Type B pancreatic cell (in vitro differentiated cells): ENCODE measurements around the gene E2F8. TPM values are rescaled to one million over a fixed set of nuclear protein-coding genes. Genes with fewer than 3 reads are reported as not detected.

Experiments
- DNase-seq: peaks from one replicate; pipeline ENCODE4 v3.0.0; 2021; ENCODE audit warnings: mixed read lengths; ENCODE audit not compliant: unreplicated experiment; ENCODE audit errors: extremely low spot score
- H3K27ac Mint-ChIP-seq: 2 replicates; pipeline ENCODE4 v1.8.0; 2021; ENCODE audit warnings: mild to moderate bottlenecking, mixed read lengths
- H3K27me3 Mint-ChIP-seq: 2 replicates; pipeline ENCODE4 v1.8.0; 2021; ENCODE audit warnings: mixed read lengths
- H3K36me3 Mint-ChIP-seq: 2 replicates; pipeline ENCODE4 v1.8.0; 2021; ENCODE audit warnings: mixed read lengths
- H3K4me1 Mint-ChIP-seq: one replicate; pipeline ENCODE4 v1.8.0; 2021; ENCODE audit warnings: mixed read lengths; ENCODE audit not compliant: unreplicated experiment
- H3K4me3 Mint-ChIP-seq: 2 replicates; pipeline ENCODE4 v1.8.0; 2021; ENCODE audit warnings: mild to moderate bottlenecking, mixed read lengths
- H3K9me3 Mint-ChIP-seq: 2 replicates; pipeline ENCODE4 v1.8.0; 2021; ENCODE audit warnings: mixed read lengths
- CTCF ChIP-seq: fragments of 200-600 bp; sonication (generic); conservative IDR thresholded peaks from 2 replicates; pipeline ENCODE4 v1.5.0; 2021; ENCODE audit warnings: antibody characterized with exemption, mild to moderate bottlenecking
- total RNA-seq: library from RNA; stranded (reverse); gene quantifications from 2 replicates; pipeline ENCODE4 v1.2.1, GENCODE V29; 2021; ENCODE audit warnings: low replicate concordance

Gene E2F8
- total RNA-seq, 1 donor from 2014 or later: 12.2 TPM

GRCh38 chr11:19243143-19243542, 2.4 kb upstream of the E2F8 start:
- no peak for DNase-seq
- H3K27ac Mint-ChIP-seq: no peak overlapping the region
- peaks cover 3% of the 10 kb centered on the region for H3K9me3 Mint-ChIP-seq
- H3K4me3 Mint-ChIP-seq: peak overlapping the region; percentile 97
- peaks cover 14% of the 10 kb centered on the region for H3K4me1 Mint-ChIP-seq
- peaks cover 29% of the 10 kb centered on the region for H3K27me3 Mint-ChIP-seq
- no peaks in the 10 kb centered on the region for H3K36me3 Mint-ChIP-seq
- TF ChIP-seq CTCF: no peak

- H3K27ac Mint-ChIP-seq: peak overlapping the region; percentile 82
These were observed 1.6 kb upstream of the E2F8 start for GRCh38 chr11:19242179-19242932.

GRCh38 chr11:19241260-19242178, 774 bp upstream of the E2F8 start:
- DNase-seq: no peak
- H3K27me3 Mint-ChIP-seq: peaks cover 28% of the 10 kb centered on the region
- no peaks in the 10 kb centered on the region for H3K36me3 Mint-ChIP-seq
- no peaks in the 10 kb centered on the region for H3K9me3 Mint-ChIP-seq
- peak overlapping the region; percentile 82 for H3K27ac Mint-ChIP-seq
- peaks cover 14% of the 10 kb centered on the region for H3K4me1 Mint-ChIP-seq
- peak overlapping the region; percentile 97 for H3K4me3 Mint-ChIP-seq
- TF ChIP-seq CTCF: no peak

More at GRCh38 chr11:19242179-19242932, 1.6 kb upstream of the E2F8 start:
- H3K4me1 Mint-ChIP-seq: peaks cover 14% of the 10 kb centered on the region
- H3K9me3 Mint-ChIP-seq: no peaks in the 10 kb centered on the region
- no peak for TF ChIP-seq CTCF
- H3K27me3 Mint-ChIP-seq: peaks cover 28% of the 10 kb centered on the region
- no peak for DNase-seq
- no peaks in the 10 kb centered on the region for H3K36me3 Mint-ChIP-seq
- peak overlapping the region; percentile 97 for H3K4me3 Mint-ChIP-seq

- Mint-ChIP-seq H3K27me3 (peaks cover 22% of the 10 kb centered on the region), H3K4me1 (peaks cover 14% of the 10 kb centered on the region), H3K36me3 (peaks cover 18% of the 10 kb centered on the region), H3K9me3 (no peaks in the 10 kb centered on the region), H3K27ac (no peak overlapping the region), H3K4me3 (peak overlapping the region; percentile 82)
- no peak for TF ChIP-seq CTCF
- no peak for DNase-seq
These were observed 1.7 kb downstream of the E2F8 start for GRCh38 chr11:19239039-19239438.

- Mint-ChIP-seq H3K4me3 (no peak overlapping the region), H3K4me1 (peaks cover 14% of the 10 kb centered on the region), H3K27ac (no peak overlapping the region), H3K9me3 (no peaks in the 10 kb centered on the region), H3K36me3 (peaks cover 18% of the 10 kb centered on the region), H3K27me3 (peaks cover 10% of the 10 kb centered on the region)
- no peak for TF ChIP-seq CTCF
- DNase-seq: no peak
These were observed 2.9 kb downstream of the E2F8 start for GRCh38 chr11:19237813-19238212.
